Keratinocyte (primary cell): Measurements from ENCODE around the gene PEPD. TPM values are rescaled to one million over a fixed set of nuclear protein-coding genes. Genes with fewer than 3 reads are reported as not detected.

ENCODE experiments used
- DNase-seq: peaks from one replicate; pipeline ENCODE4 v3.0.0-alpha.2; 2011; ENCODE audit warnings: low read depth, missing footprints, low spot score
- FAIRE-seq: peaks from 2 replicates; lab custom pipeline; 2011; peaks lifted over from hg19 to GRCh38; lab: Jason Lieb, UNC
- H2AFZ ChIP-seq: 2 replicates; pipeline ENCODE4 v1.6.0; 2012; ENCODE audit warnings: low read length, control low read depth, inconsistent platforms; ENCODE audit not compliant: control insufficient read depth
- H3K27ac ChIP-seq: 2 replicates; pipeline ENCODE4 v1.5.1; 2011; ENCODE audit warnings: low read length; ENCODE audit not compliant: control insufficient read depth, insufficient read depth
- H3K27me3 ChIP-seq: 3 replicates; pipeline ENCODE4 v1.6.0; 2011; ENCODE audit warnings: low read length; ENCODE audit not compliant: control insufficient read depth, insufficient read depth; ENCODE audit errors: extremely low read depth
- H3K36me3 ChIP-seq, 2 experiments: 2 replicates in 1 of 2; 3 replicates in 1 of 2; pipeline ENCODE4 v1.5.1; 2011; ENCODE audit warnings: low read length in 2 of 2, mild to moderate bottlenecking in 1 of 2; ENCODE audit not compliant: control insufficient read depth in 2 of 2, insufficient read depth in 2 of 2; ENCODE audit errors: extremely low read depth in 1 of 2
- H3K4me1 ChIP-seq: 3 replicates; pipeline ENCODE4 v1.5.1; 2011; ENCODE audit warnings: low read length; ENCODE audit not compliant: control insufficient read depth, insufficient read depth; ENCODE audit errors: extremely low read depth
- H3K4me2 ChIP-seq: 3 replicates; pipeline ENCODE4 v1.6.0; 2011; ENCODE audit warnings: low read depth, low read length; ENCODE audit not compliant: control insufficient read depth, insufficient read depth; ENCODE audit errors: extremely low read depth
- H3K4me3 ChIP-seq, 3 experiments: fragments of 200-600 bp in 1 of 3; sonication (generic) in 1 of 3; 2 replicates in 2 of 3; 3 replicates in 1 of 3; pipeline ENCODE4 v1.5.1; 2011 to 2016; ENCODE audit warnings: low read length in 3 of 3, mild to moderate bottlenecking in 3 of 3, control low read depth in 2 of 3, inconsistent platforms in 1 of 3, low read depth in 1 of 3, mixed read lengths in 1 of 3, mixed run types in 1 of 3, moderate library complexity in 1 of 3; ENCODE audit not compliant: control insufficient read depth in 2 of 3, insufficient read depth in 2 of 3; ENCODE audit errors: extremely low read depth in 1 of 3
- H3K79me2 ChIP-seq: 2 replicates; pipeline ENCODE4 v1.6.0; 2012; ENCODE audit warnings: low read length; ENCODE audit not compliant: control insufficient read depth, insufficient read depth
- H3K9ac ChIP-seq: 3 replicates; pipeline ENCODE4 v1.6.0; 2011; ENCODE audit warnings: low read length; ENCODE audit not compliant: control insufficient read depth, insufficient read depth; ENCODE audit errors: extremely low read depth
- H3K9me1 ChIP-seq: 3 replicates; pipeline ENCODE4 v1.6.0; 2011; ENCODE audit warnings: low read length; ENCODE audit not compliant: control insufficient read depth, insufficient read depth; ENCODE audit errors: extremely low read depth
- H3K9me3 ChIP-seq: 2 replicates; pipeline ENCODE4 v1.5.1; 2012; ENCODE audit warnings: low read depth, low read length; ENCODE audit not compliant: control insufficient read depth
- H4K20me1 ChIP-seq: 3 replicates; pipeline ENCODE4 v1.6.0; 2011; ENCODE audit warnings: low read length; ENCODE audit not compliant: control insufficient read depth, insufficient read depth; ENCODE audit errors: extremely low read depth
- CTCF ChIP-seq, 3 experiments: IDR thresholded peaks in 1 of 3; conservative IDR thresholded peaks in 1 of 3; optimal IDR thresholded peaks in 1 of 3; 2 replicates in 2 of 3; 3 replicates in 1 of 3; pipeline versions ENCODE3 to v1.5.1; 2011; ENCODE audit warnings: low read length in 3 of 3, mild to moderate bottlenecking in 3 of 3, moderate library complexity in 2 of 3, control low read depth in 1 of 3, inconsistent platforms in 1 of 3; ENCODE audit not compliant: insufficient read depth in 2 of 3; ENCODE audit errors: extremely low read depth in 1 of 3
- EZH2 ChIP-seq: IDR thresholded peaks from one replicate; pipeline ENCODE4 v1.6.1; 2012; ENCODE audit warnings: inconsistent platforms, mild to moderate bottlenecking, low read length, moderate library complexity
- dilution Hi-C: fragments of 300-500 bp; cut with MboI; formaldehyde crosslinking; loops from one replicate; pipeline ENCODE4 v1.7.0; 2020; ENCODE audit warnings: low sequenced_read_pairs; ENCODE audit not compliant: extremely low pct_ligation_motif_present
- polyA plus RNA-seq, 5 experiments: library from polyadenylated mRNA; depleted of rRNA in 3 of 5; stranded (reverse) in 3 of 5; stranded (forward) in 1 of 5; unstranded in 1 of 5; fragments of >200 nt; gene quantifications; 1 replicate in 1 of 5; 2 replicates in 3 of 5; 3 replicates in 1 of 5; pipeline versions ENCODE4 v1.2.1 to v1.2.3, GENCODE V29; 2011 to 2012; ENCODE audit warnings: missing spikeins in 2 of 5, low read depth in 1 of 5, low replicate concordance in 1 of 5

The PEPD gene
- polyA plus RNA-seq, 1 donor (not counting 4 experiments of a cell fraction or from before 2014, with no cell fraction given) = 36.9 TPM

GRCh38 chr19:33552928-33553279, 31.3 kb upstream of the PEPD start:
- Histone ChIP-seq H3K9me3 (no peaks in the 10 kb centered on the region), H3K27ac (no peak overlapping the region), H2AFZ (no peak overlapping the region), H3K27me3 (peaks cover 9% of the 10 kb centered on the region), H3K9ac (no peak overlapping the region), H3K9me1 (no peaks in the 10 kb centered on the region), H3K36me3 (no peaks in the 10 kb centered on the region), H3K4me3 (no peak overlapping the region), H3K79me2 (no peaks in the 10 kb centered on the region), H3K4me2 (no peak overlapping the region), H4K20me1 (no peaks in the 10 kb centered on the region), H3K4me1 (no peaks in the 10 kb centered on the region)
- dilution Hi-C loops = no loop called here
- FAIRE-seq = no peak
- TF ChIP-seq CTCF (optimal IDR thresholded peaks at IDR 0.05 in 1 of 3, IDR thresholded peaks at IDR 0.05 in 1 of 3, conservative IDR thresholded peaks at IDR 0.05 in 1 of 3; ENCODE audit: extremely low read depth in 1 of 3, insufficient read depth in 2 of 3, low read length in 3 of 3) (no peak), EZH2 (no peak)
- no peak for DNase-seq

GRCh38 chr19:33552191-33552927, 30.8 kb upstream of the PEPD start:
- dilution Hi-C loops = no loop called here
- H3K27me3 ChIP-seq = peaks cover 4% of the 10 kb centered on the region
- TF ChIP-seq EZH2 = no peak
- TF ChIP-seq CTCF (optimal IDR thresholded peaks at IDR 0.05 in 1 of 3, IDR thresholded peaks at IDR 0.05 in 1 of 3, conservative IDR thresholded peaks at IDR 0.05 in 1 of 3; ENCODE audit: extremely low read depth in 1 of 3, insufficient read depth in 2 of 3, low read length in 3 of 3) = no peak
- H3K9ac ChIP-seq = no peak overlapping the region
- no peaks in the 10 kb centered on the region for H3K79me2 ChIP-seq
- no peaks in the 10 kb centered on the region for H4K20me1 ChIP-seq
- no peak overlapping the region for H3K4me3 ChIP-seq
- H3K4me2 ChIP-seq = no peak overlapping the region
- H3K27ac ChIP-seq = no peak overlapping the region
- DNase-seq (no peak), FAIRE-seq (no peak)
- no peaks in the 10 kb centered on the region for H3K9me3 ChIP-seq
- no peaks in the 10 kb centered on the region for H3K4me1 ChIP-seq
- H3K36me3 ChIP-seq = no peaks in the 10 kb centered on the region
- no peaks in the 10 kb centered on the region for H3K9me1 ChIP-seq
- H2AFZ ChIP-seq = no peak overlapping the region
